Neural crest cell (in vitro differentiated cells): Measurements from ENCODE around the gene PRKN. TPM values are rescaled to one million over a fixed set of nuclear protein-coding genes. Genes with fewer than 3 reads are reported as not detected.
A peak's percentile ranks its signal among the peaks of the same experiment; 100 is the strongest.

ENCODE experiments used
- DNase-seq: peaks from one replicate; pipeline ENCODE4 v3.0.0; 2021; ENCODE audit warnings: low read depth, mixed read lengths, low spot score
- H3K27ac Mint-ChIP-seq: one replicate; pipeline ENCODE4 v1.8.0; 2021; ENCODE audit warnings: mild to moderate bottlenecking, mixed read lengths; ENCODE audit not compliant: unreplicated experiment
- H3K27me3 Mint-ChIP-seq: 2 replicates; pipeline ENCODE4 v1.8.0; 2021; ENCODE audit warnings: low read depth, mild to moderate bottlenecking, mixed read lengths
- H3K36me3 Mint-ChIP-seq: 2 replicates; pipeline ENCODE4 v1.8.0; 2021; ENCODE audit warnings: low read depth, mild to moderate bottlenecking, mixed read lengths
- H3K4me1 Mint-ChIP-seq: 2 replicates; pipeline ENCODE4 v1.8.0; 2021; ENCODE audit warnings: mixed read lengths
- H3K4me3 Mint-ChIP-seq: one replicate; pipeline ENCODE4 v1.8.0; 2021; ENCODE audit warnings: mild to moderate bottlenecking, mixed read lengths
- H3K9me3 Mint-ChIP-seq: 2 replicates; pipeline ENCODE4 v1.8.0; 2021; ENCODE audit warnings: mixed read lengths
- CTCF ChIP-seq: fragments of 200-600 bp; sonication (generic); conservative IDR thresholded peaks from 2 replicates; pipeline ENCODE4 v1.5.0; 2021; ENCODE audit warnings: antibody characterized with exemption, mild to moderate bottlenecking
- total RNA-seq: library from RNA; stranded (reverse); gene quantifications from 2 replicates; pipeline ENCODE4 v1.2.1, GENCODE V29; 2021

The PRKN gene
- total RNA-seq, 1 donor from 2014 or later = 3.2 TPM

GRCh38 chr6:162325826-162326225 lies 401.7 kb downstream of the PRKN start:
- H3K27ac Mint-ChIP-seq = no peak overlapping the region
- no peak overlapping the region for H3K4me3 Mint-ChIP-seq
- no peaks in the 10 kb centered on the region for H3K27me3 Mint-ChIP-seq
- DNase-seq = no peak
- no peaks in the 10 kb centered on the region for H3K4me1 Mint-ChIP-seq
- H3K36me3 Mint-ChIP-seq = no peaks in the 10 kb centered on the region
- H3K9me3 Mint-ChIP-seq = peaks cover 4% of the 10 kb centered on the region
- no peak for TF ChIP-seq CTCF

GRCh38 chr6:162325051-162325450 lies 402.5 kb downstream of the PRKN start:
- Mint-ChIP-seq H3K27ac (no peak overlapping the region), H3K4me3 (no peak overlapping the region), H3K36me3 (no peaks in the 10 kb centered on the region), H3K27me3 (no peaks in the 10 kb centered on the region), H3K9me3 (peaks cover 5% of the 10 kb centered on the region), H3K4me1 (no peaks in the 10 kb centered on the region)
- TF ChIP-seq CTCF = no peak
- no peak for DNase-seq

- H3K4me3 Mint-ChIP-seq = no peak overlapping the region
- H3K27ac Mint-ChIP-seq = no peak overlapping the region
- DNase-seq = no peak
- H3K9me3 Mint-ChIP-seq = peaks cover 9% of the 10 kb centered on the region
- TF ChIP-seq CTCF = no peak
- H3K4me1 Mint-ChIP-seq = peaks cover 12% of the 10 kb centered on the region
- peaks cover 5% of the 10 kb centered on the region for H3K36me3 Mint-ChIP-seq
- H3K27me3 Mint-ChIP-seq = no peaks in the 10 kb centered on the region
Observed at GRCh38 chr6:162315291-162315690, 412.3 kb downstream of the PRKN start.

GRCh38 chr6:162313922-162314660 lies 413.5 kb downstream of the PRKN start:
- H3K27me3 Mint-ChIP-seq = no peaks in the 10 kb centered on the region
- no peak for TF ChIP-seq CTCF
- peaks cover 12% of the 10 kb centered on the region for H3K4me1 Mint-ChIP-seq
- H3K36me3 Mint-ChIP-seq = peaks cover 5% of the 10 kb centered on the region
- no peak for DNase-seq
- H3K4me3 Mint-ChIP-seq = no peak overlapping the region
- H3K27ac Mint-ChIP-seq = peak overlapping the region; percentile 82
- peaks cover 9% of the 10 kb centered on the region for H3K9me3 Mint-ChIP-seq

GRCh38 chr6:162307865-162308264 lies 419.7 kb downstream of the PRKN start:
- no peaks in the 10 kb centered on the region for H3K4me1 Mint-ChIP-seq
- no peak for DNase-seq
- no peak overlapping the region for H3K4me3 Mint-ChIP-seq
- H3K36me3 Mint-ChIP-seq = no peaks in the 10 kb centered on the region
- no peak for TF ChIP-seq CTCF
- H3K27ac Mint-ChIP-seq = no peak overlapping the region
- no peaks in the 10 kb centered on the region for H3K9me3 Mint-ChIP-seq
- H3K27me3 Mint-ChIP-seq = no peaks in the 10 kb centered on the region
